ENCODE measurements around the gene FAM240B. TPM values are rescaled to one million over a fixed set of nuclear protein-coding genes. Genes with fewer than 3 reads are reported as not detected.

Gene FAM240B
- total and polyA plus RNA-seq, 10 of the 15 experiments (the other 5 are each of a cell fraction or from before 2014, with no cell fraction given), result not detected

- TF ChIP-seq MTA3 (IDR thresholded peaks at IDR 0.05; ENCODE audit: borderline replicate concordance, low read length) (no peak), RBBP5 (conservative IDR thresholded peaks at IDR 0.05) (no peak), SMARCA5 (IDR thresholded peaks at IDR 0.05) (no peak), CHD2 (IDR thresholded peaks at IDR 0.05; ENCODE audit: borderline replicate concordance, low read depth, low read length) (no peak), DPF2 (IDR thresholded peaks at IDR 0.05) (0 out of 2 replicates have a peak, but pooled peaks have one; percentile 32), STAT3 (IDR thresholded peaks at IDR 0.05; ENCODE audit: low read depth, low read length) (no peak), PAX8 (IDR thresholded peaks at IDR 0.05) (no peak), SMAD1 (IDR thresholded peaks at IDR 0.05; ENCODE audit: low read depth, partially characterized antibody) (peak; percentile 33), EZH2 (IDR thresholded peaks at IDR 0.05; ENCODE audit: borderline replicate concordance, control insufficient read depth, low read depth, low read length) (no peak), MEF2B (IDR thresholded peaks at IDR 0.05; ENCODE audit: partially characterized antibody, poor library complexity, severe bottlenecking) (peak; percentile 95), CHD4 (IDR thresholded peaks at IDR 0.05) (no peak), IKZF1 (conservative IDR thresholded peaks at IDR 0.05) (peak; percentile 50), ESRRA (IDR thresholded peaks at IDR 0.05; ENCODE audit: low read length) (no peak), ATF2 (IDR thresholded peaks at IDR 0.05; ENCODE audit: low read length) (peak; percentile 28; the same call in 1 of the 2 replicates), MEF2A (IDR thresholded peaks at IDR 0.05; ENCODE audit: insufficient read depth, low read depth, low read length) (no peak), PBX3 (IDR thresholded peaks at IDR 0.05; ENCODE audit: insufficient replicate concordance, low read depth, low read length) (no peak), LARP7 (IDR thresholded peaks at IDR 0.05) (no peak), YBX1 (IDR thresholded peaks at IDR 0.05) (no peak), BHLHE40 (IDR thresholded peaks at IDR 0.05; ENCODE audit: borderline replicate concordance in 1 of 2, low read depth in 2 of 2, low read length in 1 of 2) (peak in 1 of 2 experiments; percentile 60; a peak in 2 of 4 replicates), TCF7 (IDR thresholded peaks at IDR 0.05; ENCODE audit: borderline replicate concordance) (no peak), SREBF1 (IDR thresholded peaks at IDR 0.05; ENCODE audit: low read length) (no peak), PRDM15 (CRISPR knock-in tag; IDR thresholded peaks at IDR 0.05) (no peak), ZBED1 (IDR thresholded peaks at IDR 0.05; ENCODE audit: borderline replicate concordance) (no peak), KAT2A (conservative IDR thresholded peaks at IDR 0.05; ENCODE audit: control insufficient read depth, low read depth, low read length) (no peak), ASH2L (IDR thresholded peaks at IDR 0.05; ENCODE audit: borderline replicate concordance, low read depth) (no peak), KLF5 (IDR thresholded peaks at IDR 0.05; ENCODE audit: partially characterized antibody) (no peak), SMAD5 (IDR thresholded peaks at IDR 0.05; ENCODE audit: low read depth) (no peak), GATAD2B (conservative IDR thresholded peaks at IDR 0.05; ENCODE audit: low read depth) (no peak)
Measured at GRCh38 chr9:38651400-38652042, 68.4 kb downstream of the FAM240B start (continued).
